HUES48 (cell line): Measurements from ENCODE around the gene INAFM1.
"Not testable (repeated sequence)": the region's sequence is repeated elsewhere in the genome, so short reads cannot be mapped to it uniquely, and the experiment has no call there.

Source experiments
- H3K27ac ChIP-seq: one replicate; pipeline ENCODE4 v1.7.0; 2013; ENCODE audit warnings: low read depth, low read length, inconsistent platforms
- H3K27me3 ChIP-seq: 2 replicates; pipeline ENCODE4 v1.6.1; 2013; ENCODE audit warnings: mild to moderate bottlenecking, low read length; ENCODE audit not compliant: control insufficient read depth, insufficient read depth
- H3K36me3 ChIP-seq: 2 replicates; pipeline ENCODE4 v1.6.1; 2013; ENCODE audit warnings: low read length; ENCODE audit not compliant: control insufficient read depth, insufficient read depth
- H3K4me1 ChIP-seq: 2 replicates; pipeline ENCODE4 v1.6.1; 2013; ENCODE audit warnings: mild to moderate bottlenecking, low read length; ENCODE audit not compliant: control insufficient read depth, insufficient read depth
- H3K4me3 ChIP-seq: 2 replicates; pipeline ENCODE4 v1.5.1; 2013; ENCODE audit warnings: mild to moderate bottlenecking, low read depth, low read length
- H3K9ac ChIP-seq: 2 replicates; pipeline ENCODE4 v1.6.1; 2013; ENCODE audit warnings: mild to moderate bottlenecking, low read depth, low read length, moderate library complexity
- H3K9me3 ChIP-seq: 2 replicates; pipeline ENCODE4 v1.6.1; 2013; ENCODE audit warnings: low read length; ENCODE audit not compliant: control insufficient read depth, insufficient read depth

The INAFM1 gene

GRCh38 chr19:47272448-47273312 lies 2.0 kb upstream of the INAFM1 start:
- Histone ChIP-seq H3K27me3 (peaks cover 14% of the 10 kb centered on the region), H3K27ac (peak overlapping the region; percentile 100), H3K4me1 (peaks cover 5% of the 10 kb centered on the region; the same call in 1 of the 2 replicates), H3K36me3 (peaks cover 29% of the 10 kb centered on the region), H3K9ac (peak overlapping the region; percentile 89; the same call in 1 of the 2 replicates), H3K4me3 (peak overlapping the region; percentile 82), H3K9me3 (no peaks in the 10 kb centered on the region)

- Histone ChIP-seq H3K9me3 (no peaks in the 10 kb centered on the region), H3K27me3 (peaks cover 14% of the 10 kb centered on the region), H3K27ac (peak overlapping the region; percentile 100), H3K36me3 (peaks cover 25% of the 10 kb centered on the region), H3K4me3 (peak overlapping the region; percentile 82), H3K9ac (peak overlapping the region; percentile 89), H3K4me1 (peaks cover 5% of the 10 kb centered on the region; the same call in 1 of the 2 replicates)
Measured at GRCh38 chr19:47273313-47274070, 1.2 kb upstream of the INAFM1 start.

- Histone ChIP-seq H3K4me1 (peaks cover 5% of the 10 kb centered on the region; the same call in 1 of the 2 replicates), H3K4me3 (peak overlapping the region; percentile 78), H3K9me3 (no peaks in the 10 kb centered on the region), H3K27ac (peak overlapping the region; percentile 35), H3K27me3 (peaks cover 14% of the 10 kb centered on the region), H3K9ac (0 out of 2 replicates have a peak overlapping the region, but pooled peaks have one; percentile 35), H3K36me3 (peaks cover 14% of the 10 kb centered on the region)
Measured at GRCh38 chr19:47274891-47275761, 441 bp downstream of the INAFM1 start.

- Histone ChIP-seq H3K4me3 (no peak overlapping the region), H3K36me3 (peaks cover 6% of the 10 kb centered on the region; the same call in 1 of the 2 replicates), H3K4me1 (peaks cover 5% of the 10 kb centered on the region; the same call in 1 of the 2 replicates), H3K9ac (no peak overlapping the region), H3K9me3 (no peaks in the 10 kb centered on the region), H3K27ac (no peak overlapping the region), H3K27me3 (peaks cover 14% of the 10 kb centered on the region)
Measured at GRCh38 chr19:47275791-47276461, 1.2 kb downstream of the INAFM1 start.

- H3K9me3 ChIP-seq, H3K4me1 ChIP-seq, H3K36me3 ChIP-seq, H3K9ac ChIP-seq, H3K27ac ChIP-seq, H3K4me3 ChIP-seq: not testable (repeated sequence)
- H3K27me3 ChIP-seq: peaks cover 14% of the 10 kb centered on the region
Measured at GRCh38 chr19:47276513-47276912, 1.8 kb downstream of the INAFM1 start.

GRCh38 chr19:47280183-47280797 lies 5.6 kb downstream of the INAFM1 start:
- Histone ChIP-seq H3K27ac (no peak overlapping the region), H3K9ac (no peak overlapping the region), H3K27me3 (peaks cover 9% of the 10 kb centered on the region), H3K4me3 (no peak overlapping the region), H3K36me3 (no peaks in the 10 kb centered on the region), H3K4me1 (no peaks in the 10 kb centered on the region), H3K9me3 (no peaks in the 10 kb centered on the region)

- Histone ChIP-seq H3K27me3 (no peaks in the 10 kb centered on the region), H3K9me3 (no peaks in the 10 kb centered on the region), H3K4me1 (no peaks in the 10 kb centered on the region), H3K36me3 (no peaks in the 10 kb centered on the region), H3K9ac (no peak overlapping the region), H3K4me3 (no peak overlapping the region), H3K27ac (no peak overlapping the region)
Measured at GRCh38 chr19:47283405-47284059, 8.8 kb downstream of the INAFM1 start.

GRCh38 chr19:47284324-47284899 lies 9.7 kb downstream of the INAFM1 start:
- no peaks in the 10 kb centered on the region for H3K4me1 ChIP-seq

GRCh38 chr19:47296036-47296435 lies 21.4 kb downstream of the INAFM1 start:
- H3K9ac ChIP-seq: no peak overlapping the region
- no peak overlapping the region for H3K4me3 ChIP-seq
- no peaks in the 10 kb centered on the region for H3K27me3 ChIP-seq
- no peak overlapping the region for H3K27ac ChIP-seq
- H3K9me3 ChIP-seq: no peaks in the 10 kb centered on the region
- H3K4me1 ChIP-seq: no peaks in the 10 kb centered on the region
- no peaks in the 10 kb centered on the region for H3K36me3 ChIP-seq

More at GRCh38 chr19:47284324-47284899, 9.7 kb downstream of the INAFM1 start:
- Histone ChIP-seq H3K4me3 (no peak overlapping the region), H3K27me3 (no peaks in the 10 kb centered on the region), H3K9me3 (no peaks in the 10 kb centered on the region), H3K27ac (no peak overlapping the region), H3K36me3 (no peaks in the 10 kb centered on the region), H3K9ac (no peak overlapping the region)
